GM10248 (cell line): ENCODE results near the gene ACOX3.

ENCODE experiments used
- CTCF ChIA-PET: fragments of 300-600 bp; sonication (Branson Sonifier 250); formaldehyde crosslinking; extraction: SDS; loops from one replicate; lab custom pipeline; 2021; ENCODE audit warnings: antibody characterized with exemption; lab: Yijun Ruan, JAX
- POLR2A ChIA-PET: fragments of 350-650 bp; sonication (Branson Sonifier 250); formaldehyde crosslinking; extraction: SDS; loops from one replicate; lab custom pipeline; 2020; ENCODE audit warnings: antibody characterized with exemption; lab: Yijun Ruan, JAX
- DNase-seq: peaks from one replicate; pipeline ENCODE4 v3.0.0; 2012; ENCODE audit errors: extremely low spot score
- CTCF ChIP-seq: IDR thresholded peaks from 2 replicates; pipeline ENCODE4 v1.5.1; 2012; ENCODE audit warnings: mild to moderate bottlenecking, low read depth; ENCODE audit errors: extremely low read depth, missing control alignments, control extremely low read depth

The ACOX3 gene

GRCh38 chr4:8461086-8461485, 20.6 kb upstream of the ACOX3 start:
- no peak for DNase-seq
- ChIA-PET POLR2A (no interaction called here), CTCF (interaction anchor here (0.8 kb wide), 1 partner anchor 86 kb away, joined by 3 read pairs; no protein-coding TSS in a partner anchor)
- TF ChIP-seq CTCF, result no peak

- ChIA-PET CTCF (interaction anchor here (0.6 to 3.5 kb wide), 3 partner anchors 8 to 513 kb away, joined by 3 to 12 read pairs (median 12); no protein-coding TSS in a partner anchor), POLR2A (interaction anchor here (1.2 kb wide), 1 partner anchor 9 kb away, joined by 3 read pairs; no protein-coding TSS in a partner anchor)
- TF ChIP-seq CTCF, result no peak
- no peak for DNase-seq
Observed at GRCh38 chr4:8459867-8460445, 19.4 kb upstream of the ACOX3 start.

GRCh38 chr4:8457646-8458252, 17.2 kb upstream of the ACOX3 start:
- TF ChIP-seq CTCF, result no peak
- CTCF ChIA-PET, result interaction anchor here (2.1 to 3.5 kb wide), 2 partner anchors 10 kb away, joined by 12 read pairs; no protein-coding TSS in a partner anchor
- no peak for DNase-seq
- POLR2A ChIA-PET, result no interaction called here

- POLR2A ChIA-PET, result no interaction called here
- TF ChIP-seq CTCF, result no peak
- CTCF ChIA-PET, result interaction anchor here (1.5 kb wide), 1 partner anchor 18 kb away, joined by 4 read pairs; no protein-coding TSS in a partner anchor
- no peak for DNase-seq
Observed at GRCh38 chr4:8453957-8454356, 13.4 kb upstream of the ACOX3 start.

- TF ChIP-seq CTCF, result no peak
- DNase-seq, result no peak
- POLR2A ChIA-PET, result no interaction called here
- CTCF ChIA-PET, result interaction anchor here (0.8 to 3.5 kb wide), 3 partner anchors 11 to 17 kb away, joined by 3 to 21 read pairs (median 4); partner anchors contain the start of genes ACOX3 and TRMT44
Observed at GRCh38 chr4:8451440-8452182, 11.1 kb upstream of the ACOX3 start.

GRCh38 chr4:8446122-8446521, 5.6 kb upstream of the ACOX3 start:
- no peak for DNase-seq
- ChIA-PET CTCF (interaction anchor here (1.2 to 4.4 kb wide), 2 partner anchors 13 to 19 kb away, joined by 3 to 12 read pairs; no protein-coding TSS in a partner anchor), POLR2A (no interaction called here)
- TF ChIP-seq CTCF, result no peak
